CD4-positive, alpha-beta T cell treated with Interleukin-21 for 1 hour (primary cell): ENCODE measurements around the gene ZNF385A.

Source experiments
- DNase-seq: peaks from one replicate; pipeline ENCODE4 v3.0.0-alpha.2; 2020

The ZNF385A gene

GRCh38 chr12:54415221-54415929 lies 30.8 kb upstream of the ZNF385A start:
- DNase-seq = no peak

- peak; percentile 85 for DNase-seq
These were observed 29.0 kb upstream of the ZNF385A start for GRCh38 chr12:54413284-54414190.

GRCh38 chr12:54412786-54413185 lies 28.3 kb upstream of the ZNF385A start:
- peak; percentile 39 for DNase-seq

- no peak for DNase-seq
These were observed 27.8 kb upstream of the ZNF385A start for GRCh38 chr12:54412348-54412747.

- DNase-seq = peak; percentile 66
These were observed 27.1 kb upstream of the ZNF385A start for GRCh38 chr12:54411391-54412241.

- DNase-seq = no peak
These were observed 24.7 kb upstream of the ZNF385A start for GRCh38 chr12:54409267-54409666.

- DNase-seq = no peak
These were observed 22.8 kb upstream of the ZNF385A start for GRCh38 chr12:54407183-54407905.

- no peak for DNase-seq
These were observed 21.0 kb upstream of the ZNF385A start for GRCh38 chr12:54405573-54405972.

- DNase-seq = no peak
These were observed 20.6 kb upstream of the ZNF385A start for GRCh38 chr12:54405106-54405505.

GRCh38 chr12:54404061-54405004 lies 19.8 kb upstream of the ZNF385A start:
- peak; percentile 72 for DNase-seq

- no peak for DNase-seq
These were observed 16.6 kb upstream of the ZNF385A start for GRCh38 chr12:54401119-54401518.

GRCh38 chr12:54398995-54399793 lies 14.7 kb upstream of the ZNF385A start:
- peak; percentile 89 for DNase-seq

- no peak for DNase-seq
These were observed 13.7 kb upstream of the ZNF385A start for GRCh38 chr12:54398218-54398617.

GRCh38 chr12:54397157-54397556 lies 12.6 kb upstream of the ZNF385A start:
- DNase-seq = no peak

GRCh38 chr12:54395545-54395944 lies 11.0 kb upstream of the ZNF385A start:
- no peak for DNase-seq

GRCh38 chr12:54394986-54395385 lies 10.5 kb upstream of the ZNF385A start:
- no peak for DNase-seq

GRCh38 chr12:54394281-54394719 lies 9.8 kb upstream of the ZNF385A start:
- peak; percentile 52 for DNase-seq

GRCh38 chr12:54393743-54394142 lies 9.2 kb upstream of the ZNF385A start:
- no peak for DNase-seq

- DNase-seq = no peak
These were observed 8.7 kb upstream of the ZNF385A start for GRCh38 chr12:54393207-54393609.

GRCh38 chr12:54392485-54393206 lies 8.1 kb upstream of the ZNF385A start:
- no peak for DNase-seq
